Activated CD8-positive, alpha-beta memory T cell treated with anti-CD3 and anti-CD28 coated beads, Interleukin-2, amount 50 U/mL, for 4 hours (primary cell): ENCODE data around the gene METTL1.
"Not testable (repeated sequence)": the region's sequence is repeated elsewhere in the genome, so short reads cannot be mapped to it uniquely, and the experiment has no call there.

ENCODE experiments used
- DNase-seq: peaks from one replicate; pipeline ENCODE4 v3.0.0-alpha.2; 2020

METTL1 gene

GRCh38 chr12:57771873-57772428 is at the start of gene METTL1:
TSS of gene METTL1 (minus strand) at chr12:57772105. CDS start at chr12:57772083, 22 bp downstream.
- peak; percentile 93 for DNase-seq

- not testable (repeated sequence) for DNase-seq
These were observed 49.1 kb upstream of the METTL1 start for GRCh38 chr12:57821015-57821414.

GRCh38 chr12:57820119-57820518 is 48.2 kb upstream of the METTL1 start:
- not testable (repeated sequence) for DNase-seq

GRCh38 chr12:57817990-57818331 is 46.1 kb upstream of the METTL1 start:
- not testable (repeated sequence) for DNase-seq

- DNase-seq = no peak
These were observed 45.5 kb upstream of the METTL1 start for GRCh38 chr12:57817261-57817989.

- no peak for DNase-seq
These were observed 44.9 kb upstream of the METTL1 start for GRCh38 chr12:57816855-57817151.

GRCh38 chr12:57816001-57816854 is 44.3 kb upstream of the METTL1 start:
- no peak for DNase-seq

GRCh38 chr12:57815177-57816000 is 43.5 kb upstream of the METTL1 start:
- DNase-seq = no peak

GRCh38 chr12:57813971-57814772 is 42.3 kb upstream of the METTL1 start:
- no peak for DNase-seq

- no peak for DNase-seq
These were observed 41.4 kb upstream of the METTL1 start for GRCh38 chr12:57813111-57813970.

GRCh38 chr12:57811028-57811755 is 39.3 kb upstream of the METTL1 start:
- DNase-seq = no peak

GRCh38 chr12:57810450-57810849 is 38.5 kb upstream of the METTL1 start:
- DNase-seq = no peak

GRCh38 chr12:57809425-57809824 is 37.5 kb upstream of the METTL1 start:
- DNase-seq = no peak

GRCh38 chr12:57808351-57808750 is 36.4 kb upstream of the METTL1 start:
- no peak for DNase-seq

GRCh38 chr12:57807285-57807684 is 35.4 kb upstream of the METTL1 start:
- no peak for DNase-seq

GRCh38 chr12:57806677-57807076 is 34.8 kb upstream of the METTL1 start:
- no peak for DNase-seq

GRCh38 chr12:57803319-57803893 is 31.5 kb upstream of the METTL1 start:
- peak; percentile 26 for DNase-seq

- no peak for DNase-seq
These were observed 30.7 kb upstream of the METTL1 start for GRCh38 chr12:57802607-57803006.

GRCh38 chr12:57800965-57801364 is 29.1 kb upstream of the METTL1 start:
- no peak for DNase-seq

GRCh38 chr12:57797933-57798332 is 26.0 kb upstream of the METTL1 start:
- DNase-seq = no peak
